NCI-H510A (cell line): Measurements from ENCODE around the gene RBAK.
"Not testable (repeated sequence)": the region's sequence is repeated elsewhere in the genome, so short reads cannot be mapped to it uniquely, and the experiment has no call there.

Experiments used
- DNase-seq: peaks from one replicate; lab custom pipeline; 2025; lab: John Stamatoyannopoulos, UW

Gene RBAK

GRCh38 chr7:5051731-5052130 lies 6.1 kb downstream of the RBAK start:
- not testable (repeated sequence) for DNase-seq

- DNase-seq: no peak
These were observed 7.5 kb downstream of the RBAK start for GRCh38 chr7:5053175-5053574.

GRCh38 chr7:5063698-5064097 lies 18.0 kb downstream of the RBAK start:
- no peak for DNase-seq

- no peak for DNase-seq
These were observed 18.9 kb downstream of the RBAK start for GRCh38 chr7:5064391-5065106.

DNA sequence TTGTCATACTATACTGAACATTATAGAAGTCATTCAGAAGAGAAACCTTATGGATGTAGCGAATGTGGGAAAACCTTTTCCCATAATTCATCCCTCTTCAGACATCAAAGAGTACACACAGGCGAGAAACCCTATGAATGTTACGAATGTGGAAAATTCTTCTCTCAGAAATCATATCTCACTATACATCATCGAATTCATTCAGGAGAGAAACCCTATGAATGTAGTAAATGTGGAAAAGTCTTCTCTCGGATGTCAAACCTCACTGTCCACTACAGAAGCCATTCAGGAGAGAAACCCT lies 19.4 kb downstream of the RBAK start:
- no peak for DNase-seq

- no peak for DNase-seq
These were observed 22.9 kb downstream of the RBAK start for GRCh38 chr7:5068521-5068920.

GRCh38 chr7:5070206-5070605 lies 24.5 kb downstream of the RBAK start:
- no peak for DNase-seq

DNA sequence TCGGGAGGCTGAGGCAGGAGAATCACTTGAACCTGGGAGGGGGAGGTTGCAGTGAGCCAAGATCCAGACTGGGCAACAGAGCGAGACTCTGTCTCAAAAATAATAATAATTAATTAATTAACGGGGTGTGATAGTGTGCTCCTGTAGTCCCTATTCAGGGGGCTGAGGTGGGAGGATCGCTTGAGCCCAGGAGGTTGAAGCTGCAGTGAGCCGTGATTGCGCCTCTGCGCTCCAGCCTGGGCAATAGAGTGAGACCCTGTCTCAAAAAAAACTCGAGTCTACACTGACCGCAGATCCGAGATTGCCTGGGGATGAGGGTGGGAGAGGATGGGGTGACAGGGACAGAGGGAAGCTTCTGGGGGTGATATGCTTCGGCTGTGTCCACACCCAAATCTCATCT lies 29.5 kb downstream of the RBAK start:
- DNase-seq: not testable (repeated sequence)

- no peak for DNase-seq
These were observed 32.1 kb downstream of the RBAK start for GRCh38 chr7:5077740-5078139.

- no peak for DNase-seq
These were observed 37.1 kb downstream of the RBAK start for GRCh38 chr7:5082806-5083205.

DNA sequence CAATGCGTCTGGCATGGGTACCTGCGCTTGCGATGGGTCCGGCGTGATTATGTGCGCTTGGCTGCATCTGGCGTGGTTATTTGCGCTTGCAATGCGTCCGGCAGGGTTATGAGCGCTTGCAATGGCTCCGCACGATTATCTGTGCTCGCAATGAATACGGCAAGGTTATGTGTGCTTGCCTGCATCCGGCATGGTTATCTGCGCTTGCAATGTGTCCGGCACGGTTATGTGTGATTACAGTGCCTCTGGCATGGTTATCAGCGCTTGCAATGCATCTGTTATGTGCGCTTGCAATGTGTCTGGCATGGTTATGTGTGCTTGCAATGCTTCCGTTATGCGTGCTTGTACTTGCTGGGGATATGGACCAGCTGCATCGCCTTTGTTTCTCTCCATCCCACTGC lies 37.7 kb downstream of the RBAK start:
- no peak for DNase-seq

GRCh38 chr7:5086256-5086655 lies 40.6 kb downstream of the RBAK start:
- DNase-seq: no peak

GRCh38 chr7:5088228-5088833 lies 42.7 kb downstream of the RBAK start:
- not testable (repeated sequence) for DNase-seq

DNA sequence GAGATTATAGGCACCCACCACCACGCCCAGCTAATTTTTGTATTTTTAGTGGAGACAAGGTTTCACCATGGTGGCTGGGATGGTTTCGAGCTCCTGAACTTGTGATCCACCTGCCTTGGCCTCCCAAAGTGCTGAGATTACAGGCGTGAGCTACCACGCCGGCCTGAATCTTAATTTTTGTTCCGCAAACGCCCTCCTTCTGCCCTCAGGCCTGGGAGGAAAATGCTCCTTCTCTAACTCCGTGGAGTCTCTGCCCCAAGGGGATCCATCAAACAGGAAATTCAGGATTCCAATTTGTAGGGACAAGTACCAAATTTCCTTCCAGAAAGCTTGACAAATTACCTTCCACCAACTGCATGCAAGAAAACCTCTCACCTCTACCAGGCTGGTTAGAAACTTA lies 43.2 kb downstream of the RBAK start:
- DNase-seq: no peak

DNA sequence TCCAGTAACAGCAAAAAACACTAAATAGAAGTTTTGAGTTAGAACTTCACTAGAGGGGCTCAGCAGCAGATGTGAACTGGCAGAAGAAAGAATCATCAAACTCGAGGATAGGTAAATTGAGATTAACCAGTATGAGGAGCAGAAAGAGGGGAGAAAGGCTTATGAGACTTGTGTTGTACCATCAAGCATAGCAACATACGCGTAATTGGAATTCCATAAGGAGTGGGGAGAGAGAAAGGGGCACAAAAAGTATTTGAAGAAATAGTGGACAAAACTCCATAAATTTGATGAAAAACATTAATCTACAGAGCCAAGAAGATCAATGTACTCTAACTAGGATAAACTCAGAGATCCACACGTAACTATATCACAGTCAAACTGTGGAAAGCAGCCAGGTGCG lies 48.3 kb downstream of the RBAK start:
- DNase-seq: no peak

GRCh38 chr7:5094641-5095040 lies 49.0 kb downstream of the RBAK start:
- DNase-seq: no peak

- DNase-seq: no peak
These were observed 70.7 kb downstream of the RBAK start for GRCh38 chr7:5116359-5116758.

DNA sequence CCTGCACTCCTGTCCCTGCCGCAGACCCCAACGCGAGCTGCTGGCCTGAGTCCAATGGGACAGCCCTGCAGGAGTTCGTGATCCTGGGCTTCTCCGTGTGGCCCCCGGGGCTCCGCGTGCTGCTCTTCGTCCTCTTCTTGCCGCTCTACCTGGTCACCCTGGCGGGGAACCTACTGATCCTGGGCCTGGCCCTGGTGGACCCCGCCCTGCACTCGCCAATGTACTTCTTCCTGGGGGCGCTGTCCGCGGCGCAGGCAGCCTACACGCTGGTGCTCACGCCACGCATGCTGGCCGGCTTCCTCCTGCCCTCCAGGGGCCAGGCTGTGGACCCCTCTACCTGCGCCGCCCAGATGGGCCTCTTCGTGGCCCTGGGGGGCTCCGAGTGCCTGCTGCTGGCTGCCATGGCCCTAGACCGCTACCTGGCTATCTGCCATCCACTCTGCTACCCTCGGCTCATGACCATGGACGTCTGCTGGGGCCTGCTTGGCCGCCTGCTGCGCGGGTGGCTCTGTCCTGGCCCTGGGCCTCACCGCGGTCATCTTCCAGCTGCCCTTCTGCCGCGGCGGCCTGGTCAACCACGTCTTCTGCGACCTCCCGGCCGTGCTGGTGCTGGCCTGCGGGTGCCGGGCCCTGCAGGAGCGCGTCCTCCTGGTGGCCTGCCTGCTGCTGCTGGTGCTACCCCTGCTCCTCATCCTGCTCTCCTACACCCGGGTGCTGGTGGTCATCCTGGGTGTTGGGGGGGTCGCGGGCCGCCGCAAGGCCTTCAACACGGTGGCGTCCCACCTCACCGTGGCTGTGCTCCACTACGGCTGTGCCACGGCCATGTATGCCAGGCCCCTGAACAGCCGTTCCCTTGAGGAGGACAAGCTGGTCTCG lies 71.7 kb downstream of the RBAK start:
- no peak for DNase-seq
